ENCODE measurements around the gene ACSL5.

Gene ACSL5

GRCh38 chr10:112409299-112409698, 35.4 kb downstream of the ACSL5 start:
- no peak overlapping the region for H3K4me3 ChIP-seq (ENCODE audit: low read length)
- no peak for TF ChIP-seq CTCF (conservative IDR thresholded peaks at IDR 0.05; ENCODE audit: low read depth, low read length)
- no peak for DNase-seq (ENCODE audit: low read depth)

- no peak overlapping the region for H3K4me3 ChIP-seq (ENCODE audit: low read length)
- TF ChIP-seq CTCF (conservative IDR thresholded peaks at IDR 0.05; ENCODE audit: low read depth, low read length): no peak
- no peak for DNase-seq (ENCODE audit: low read depth)
Observed at GRCh38 chr10:112409755-112410154, 35.8 kb downstream of the ACSL5 start.

- no peak for DNase-seq (ENCODE audit: low read depth)
- TF ChIP-seq CTCF (conservative IDR thresholded peaks at IDR 0.05; ENCODE audit: low read depth, low read length): no peak
- H3K4me3 ChIP-seq (ENCODE audit: low read length): no peak overlapping the region
Observed at GRCh38 chr10:112412696-112413095, 38.8 kb downstream of the ACSL5 start.

- TF ChIP-seq CTCF (conservative IDR thresholded peaks at IDR 0.05; ENCODE audit: low read depth, low read length): no peak
- no peak overlapping the region for H3K4me3 ChIP-seq (ENCODE audit: low read length)
- no peak for DNase-seq (ENCODE audit: low read depth)
Observed at GRCh38 chr10:112421731-112422130, 47.8 kb downstream of the ACSL5 start.

GRCh38 chr10:112424651-112425050, 50.7 kb downstream of the ACSL5 start:
- no peak overlapping the region for H3K4me3 ChIP-seq (ENCODE audit: low read length)
- DNase-seq (ENCODE audit: low read depth): no peak
- TF ChIP-seq CTCF (conservative IDR thresholded peaks at IDR 0.05; ENCODE audit: low read depth, low read length): no peak

GRCh38 chr10:112426111-112426510, 52.2 kb downstream of the ACSL5 start:
- no peak for TF ChIP-seq CTCF (conservative IDR thresholded peaks at IDR 0.05; ENCODE audit: low read depth, low read length)
- no peak for DNase-seq (ENCODE audit: low read depth)

GRCh38 chr10:112429147-112429546, 55.2 kb downstream of the ACSL5 start:
- DNase-seq (ENCODE audit: low read depth): no peak
- no peak for TF ChIP-seq CTCF (conservative IDR thresholded peaks at IDR 0.05; ENCODE audit: low read depth, low read length)

More at GRCh38 chr10:112426111-112426510, 52.2 kb downstream of the ACSL5 start:
- H3K4me3 ChIP-seq (ENCODE audit: low read length): no peak overlapping the region

More at GRCh38 chr10:112429147-112429546, 55.2 kb downstream of the ACSL5 start:
- H3K4me3 ChIP-seq (ENCODE audit: low read length): no peak overlapping the region
